GM21717 (cell line): ENCODE results near the gene NKIRAS1.
"Not testable (repeated sequence)": the region's sequence is repeated elsewhere in the genome, so short reads cannot be mapped to it uniquely, and the experiment has no call there.

Experiments
- ATAC-seq: cut with Tn5 transposase; IDR thresholded peaks from one replicate; pipeline ENCODE4 v1.9.1; 2021; ENCODE audit warnings: mild to moderate bottlenecking, moderate library complexity; ENCODE audit not compliant: unreplicated experiment

The NKIRAS1 gene

GRCh38 chr3:23911397-23911796 is 5.4 kb downstream of the NKIRAS1 start:
- ATAC-seq = no peak

- no peak for ATAC-seq
Observed at GRCh38 chr3:23909341-23909740, 7.4 kb downstream of the NKIRAS1 start.

DNA sequence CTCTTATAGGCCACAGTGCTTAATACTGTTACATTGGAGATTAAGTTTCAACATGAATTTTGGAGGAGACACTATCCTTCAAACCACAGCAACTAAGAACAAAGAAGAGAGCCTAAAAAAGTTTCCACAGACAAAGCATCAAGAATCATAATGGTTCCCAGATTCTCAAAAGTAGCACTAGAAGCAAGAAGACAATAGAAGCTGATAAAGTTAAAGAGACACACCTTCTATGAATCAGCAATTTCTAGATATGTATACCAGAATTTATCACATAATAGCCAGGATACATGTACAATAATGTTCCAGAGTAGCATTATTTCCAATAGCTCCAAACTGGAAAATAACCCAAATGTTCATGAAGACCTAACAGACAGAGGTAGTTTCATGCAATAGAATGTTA is 12.2 kb downstream of the NKIRAS1 start:
- ATAC-seq = no peak

- ATAC-seq = no peak
Observed at GRCh38 chr3:23900744-23901143, 16.0 kb downstream of the NKIRAS1 start.

DNA sequence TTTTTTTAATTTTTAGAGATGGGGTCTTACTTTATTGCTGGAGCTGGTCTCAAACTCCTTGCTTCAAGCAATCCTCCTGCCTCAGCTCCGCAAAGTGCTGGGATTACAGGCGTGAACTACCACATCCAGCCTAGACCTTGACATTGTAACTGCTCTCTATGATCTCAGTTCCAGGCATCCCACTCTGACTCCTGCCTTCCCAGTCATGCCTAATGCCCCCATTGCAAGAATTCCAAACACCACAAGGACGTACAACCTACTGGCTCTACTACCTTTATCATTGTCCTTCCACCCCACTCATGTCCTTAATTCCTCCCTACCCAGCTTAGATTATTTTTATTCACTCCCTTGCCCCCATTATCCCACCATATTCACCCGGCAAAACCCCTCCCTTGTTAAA is 21.6 kb downstream of the NKIRAS1 start:
- ATAC-seq = no peak

DNA sequence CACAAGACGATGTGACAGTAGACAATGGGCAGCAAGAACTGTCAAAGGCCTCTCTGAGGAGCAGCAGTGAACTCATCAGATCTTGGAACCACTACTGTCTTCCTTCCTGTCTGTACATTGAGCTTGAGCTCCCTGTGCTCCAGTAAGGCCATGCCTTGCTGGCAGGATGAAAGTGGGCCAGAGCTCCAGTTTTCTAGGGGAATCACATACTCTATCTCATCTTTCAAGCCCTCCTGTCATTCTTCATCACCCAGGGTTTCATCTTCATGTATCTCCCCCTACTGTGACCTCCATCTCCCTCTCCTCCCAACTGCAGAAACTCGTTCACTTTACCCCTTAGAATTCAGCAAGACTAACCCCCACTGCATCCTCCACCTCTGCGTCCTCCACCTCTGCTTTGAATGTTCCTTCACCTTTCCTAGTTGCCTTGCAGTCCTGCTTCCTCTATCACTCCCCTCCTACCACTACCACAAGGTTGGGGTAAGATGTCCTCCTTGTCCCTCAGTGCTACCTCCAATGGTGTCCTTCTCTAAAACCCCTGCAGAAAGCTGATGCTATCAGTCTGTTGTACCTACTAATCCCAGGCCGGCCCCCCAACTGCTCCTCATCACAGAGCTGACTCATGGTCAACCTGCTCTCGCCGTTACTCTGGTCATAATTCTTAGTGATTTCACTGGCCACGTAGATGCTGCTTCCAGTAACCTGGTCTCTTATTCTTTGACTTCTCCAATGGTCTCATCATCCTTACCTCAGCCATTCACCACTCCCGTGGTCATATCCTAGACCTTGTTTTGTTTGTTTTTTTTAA is 22.3 kb downstream of the NKIRAS1 start:
- ATAC-seq = no peak

- no peak for ATAC-seq
Observed at GRCh38 chr3:23889950-23890349, 26.8 kb downstream of the NKIRAS1 start.

DNA sequence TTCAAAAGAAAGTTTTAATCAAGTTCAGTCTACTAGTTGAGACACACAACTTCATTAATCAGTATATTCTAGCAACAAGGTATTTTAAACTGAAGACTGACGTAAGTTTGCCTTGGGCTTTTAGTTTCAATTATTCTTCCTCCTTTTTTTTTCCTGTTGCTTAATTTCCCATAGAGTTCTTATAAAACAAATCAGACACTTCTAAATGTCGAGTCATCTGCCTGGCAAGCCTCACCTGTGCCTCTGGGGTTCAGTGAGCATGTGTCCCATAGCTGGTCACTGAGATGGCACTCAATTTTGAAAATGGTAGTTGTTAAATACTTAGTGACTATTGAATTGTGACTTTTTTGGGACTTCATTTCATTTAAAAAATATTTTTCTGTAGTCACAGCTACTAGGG is 27.4 kb downstream of the NKIRAS1 start:
- ATAC-seq = no peak

DNA sequence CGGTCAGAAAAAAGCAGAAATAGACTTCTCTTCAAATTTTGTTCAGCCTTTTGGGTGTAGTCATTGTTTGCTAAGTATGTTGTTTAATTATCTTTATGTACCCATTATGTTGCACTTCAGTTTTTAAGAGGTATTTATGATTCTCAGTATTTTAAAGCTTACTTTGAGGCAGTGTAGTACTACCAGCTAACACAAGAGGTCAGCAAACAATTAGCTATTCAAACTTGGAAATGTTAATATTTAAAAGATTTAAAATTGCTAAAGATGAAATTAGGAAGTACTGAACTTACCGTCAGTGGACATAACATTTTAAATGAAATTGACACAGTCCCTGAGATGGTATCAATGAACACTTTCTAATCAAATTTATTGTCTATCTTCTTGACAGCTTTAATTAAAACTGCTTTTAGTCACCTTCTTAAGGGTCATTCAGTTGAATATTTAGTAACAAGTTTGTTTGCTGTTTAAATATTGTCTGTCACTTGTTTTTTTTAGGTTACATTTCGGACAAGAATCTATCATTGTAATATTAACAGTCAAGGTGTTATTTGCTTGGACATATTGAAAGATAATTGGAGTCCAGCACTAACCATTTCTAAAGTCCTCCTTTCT is 28.1 kb downstream of the NKIRAS1 start:
- no peak for ATAC-seq

- no peak for ATAC-seq
Observed at GRCh38 chr3:23886311-23886710, 30.5 kb downstream of the NKIRAS1 start.

DNA sequence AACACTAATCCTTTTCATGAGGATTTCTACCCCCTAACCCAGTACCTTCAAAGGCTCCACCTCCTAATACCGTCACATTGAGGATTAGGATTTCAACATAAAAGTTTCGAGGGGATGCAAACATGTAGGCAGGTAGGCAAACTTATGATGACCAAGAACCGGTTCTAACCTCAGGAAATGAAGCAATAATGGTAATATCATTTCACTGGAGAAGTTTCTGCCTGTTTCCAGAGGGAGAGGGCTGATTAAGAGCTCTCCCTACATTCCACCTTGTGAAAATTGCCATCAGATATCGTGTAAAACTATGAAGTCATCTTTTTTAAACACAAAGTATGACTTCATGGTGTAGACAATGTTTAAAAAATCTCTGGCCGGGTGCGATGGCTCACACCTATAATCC is 31.6 kb downstream of the NKIRAS1 start:
- ATAC-seq = no peak

DNA sequence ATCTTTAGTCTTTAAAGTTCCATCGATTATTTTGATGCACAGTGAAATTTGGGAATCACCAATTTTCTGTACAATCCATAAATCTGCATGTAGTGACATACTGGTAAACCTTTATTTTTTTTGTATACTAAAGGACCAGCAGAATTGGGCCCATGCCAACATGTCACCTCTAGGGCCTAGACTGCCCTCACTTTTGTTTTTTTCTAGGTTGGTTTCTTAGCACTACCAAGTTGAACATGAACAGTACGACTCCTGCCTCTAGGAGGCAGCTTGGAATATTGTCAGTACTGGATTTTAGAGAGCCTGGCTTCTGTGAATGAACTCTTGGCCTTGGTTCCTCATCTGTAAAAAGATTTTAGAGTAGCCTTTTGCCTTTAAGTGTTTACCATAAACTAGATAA is 32.3 kb downstream of the NKIRAS1 start:
- no peak for ATAC-seq

GRCh38 chr3:23882487-23882918 is 34.3 kb downstream of the NKIRAS1 start:
- ATAC-seq = no peak

DNA sequence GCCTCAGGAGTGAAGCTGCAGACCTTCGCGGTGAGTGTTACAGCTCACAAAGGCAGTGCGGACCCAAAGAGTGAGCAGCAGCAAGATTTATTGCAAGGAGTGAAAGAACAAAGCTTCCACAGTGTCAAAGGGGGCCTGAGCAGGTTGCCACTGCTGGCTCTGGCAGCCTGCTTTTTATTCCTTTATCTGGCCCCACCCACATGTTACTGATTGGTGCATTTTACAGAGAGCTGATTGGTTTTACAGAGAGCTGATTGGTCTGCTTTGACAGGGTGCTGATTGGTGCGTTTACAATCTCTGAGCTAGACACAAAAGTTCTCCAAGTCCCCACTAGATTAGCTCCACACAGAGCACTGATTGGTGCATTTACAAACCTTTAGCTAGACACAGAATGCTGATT is 34.8 kb downstream of the NKIRAS1 start:
- not testable (repeated sequence) for ATAC-seq

GRCh38 chr3:23880703-23881339 is 36.0 kb downstream of the NKIRAS1 start:
- ATAC-seq = no peak

- ATAC-seq = no peak
Observed at GRCh38 chr3:23879485-23879884, 37.3 kb downstream of the NKIRAS1 start.

- no peak for ATAC-seq
Observed at GRCh38 chr3:23877329-23877980, 39.3 kb downstream of the NKIRAS1 start.

DNA sequence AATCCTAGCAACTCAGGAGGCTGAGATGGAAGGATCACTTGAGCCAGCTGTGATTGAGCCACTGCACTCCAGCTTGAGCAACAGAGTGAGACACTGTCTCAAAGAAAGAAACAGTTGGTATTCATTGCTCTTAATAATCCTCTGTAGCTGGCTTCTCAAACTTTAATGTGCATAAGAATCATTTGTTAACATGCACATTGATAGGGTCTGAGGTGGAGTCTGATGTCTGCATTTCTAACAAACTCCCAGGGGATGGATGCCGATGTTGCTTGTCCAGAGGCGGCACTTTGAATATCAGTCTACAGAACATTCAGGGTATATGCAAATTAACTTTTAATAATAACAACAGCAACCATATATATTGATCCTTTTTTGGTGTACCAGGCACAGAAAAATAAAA is 39.9 kb downstream of the NKIRAS1 start:
- no peak for ATAC-seq

DNA sequence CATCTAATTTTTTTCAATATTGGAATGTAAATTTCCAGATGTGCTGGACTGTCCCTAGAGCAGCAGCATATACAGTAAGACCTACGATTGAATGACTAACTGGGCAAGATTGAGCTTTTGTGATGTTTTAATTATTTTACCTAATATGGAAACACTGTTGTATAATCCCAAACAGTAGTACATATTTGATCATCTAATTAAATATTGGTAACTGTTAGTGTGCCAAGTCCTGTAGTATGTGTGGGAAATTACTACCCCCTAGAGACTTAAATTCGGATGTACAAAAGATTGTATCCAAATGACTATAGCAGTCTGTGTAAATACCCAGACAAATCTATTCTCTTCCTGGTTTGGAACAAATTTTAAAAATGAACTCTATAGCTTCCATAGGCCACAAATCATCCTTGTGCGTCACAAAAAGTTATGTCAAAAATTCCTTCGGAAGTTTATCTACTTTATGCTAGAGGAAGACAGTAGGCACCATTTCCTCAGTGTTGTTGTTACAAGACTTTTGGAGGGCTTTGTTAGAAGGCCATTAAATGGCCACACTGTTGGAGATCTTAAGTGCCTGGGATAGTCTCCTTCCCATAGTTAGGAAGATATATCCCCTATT is 41.6 kb downstream of the NKIRAS1 start:
- no peak for ATAC-seq

- ATAC-seq = no peak
Observed at GRCh38 chr3:23874359-23875112, 42.3 kb downstream of the NKIRAS1 start.
